HG02763 (cell line): ENCODE data around the gene SFMBT1.

Experiments used
- ATAC-seq: cut with Tn5 transposase; IDR thresholded peaks from one replicate; pipeline ENCODE4 v1.9.1; 2021; ENCODE audit warnings: mild to moderate bottlenecking, moderate library complexity; ENCODE audit not compliant: unreplicated experiment

The SFMBT1 gene

DNA sequence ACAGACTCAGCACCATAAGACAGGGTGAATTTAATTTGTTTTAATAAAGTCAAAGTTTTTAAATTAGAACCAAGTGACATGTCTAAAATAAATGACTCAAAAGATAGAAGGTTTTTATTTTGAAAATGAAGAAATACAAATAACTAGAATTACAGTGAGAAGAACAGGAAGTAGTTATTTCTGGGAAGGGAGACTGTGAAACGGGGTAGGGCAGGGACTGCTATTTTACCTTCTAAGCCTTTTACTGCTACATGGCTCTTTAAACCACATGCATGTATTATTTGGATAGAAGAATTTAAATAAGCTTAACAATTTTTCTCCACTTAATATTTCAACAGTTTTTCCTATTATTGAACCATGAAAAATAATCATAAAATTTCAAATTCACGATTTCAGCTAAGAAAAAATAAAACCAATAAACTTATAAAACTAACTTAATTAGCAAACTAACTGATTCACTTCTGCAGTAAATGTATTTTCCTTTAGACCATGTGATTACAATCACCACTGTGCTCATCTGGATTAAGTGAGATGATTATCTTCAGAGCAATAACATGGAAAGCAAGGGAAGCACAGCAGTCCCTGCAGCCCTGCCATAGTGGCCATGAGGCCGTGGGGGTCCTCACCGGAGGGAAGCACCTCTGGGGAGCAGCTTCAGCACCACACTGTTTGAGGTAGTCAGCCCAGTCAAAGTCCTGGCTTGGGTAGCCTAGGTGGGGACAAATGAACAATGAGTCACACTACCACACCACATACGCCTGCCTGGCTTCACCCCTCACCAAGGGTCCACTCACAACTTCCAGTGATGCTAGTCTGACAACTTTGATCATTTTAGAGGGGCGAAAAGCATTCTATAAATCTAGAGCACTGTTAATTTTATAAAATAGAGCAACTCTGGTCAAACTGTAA is 120.2 kb downstream of the SFMBT1 start:
- ATAC-seq = no peak

DNA sequence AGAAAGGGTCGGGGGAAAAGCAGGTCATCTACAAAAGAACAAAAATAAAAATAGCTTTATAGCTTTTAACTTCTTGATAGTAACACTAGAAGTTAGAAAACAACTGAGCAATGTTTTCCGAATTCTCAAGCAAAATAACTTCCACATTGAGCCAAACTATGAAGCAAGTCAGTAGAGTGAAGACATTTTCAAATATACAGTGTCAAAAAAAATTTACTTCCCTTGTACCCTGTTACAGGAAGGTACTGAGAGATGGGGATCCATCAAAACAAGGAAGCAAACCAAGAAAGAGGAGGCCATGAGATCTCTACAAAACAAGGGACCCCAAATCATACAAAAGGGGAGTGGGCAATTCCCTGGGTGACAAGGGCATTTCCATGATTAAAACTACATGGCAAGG is 121.9 kb downstream of the SFMBT1 start:
- ATAC-seq = no peak

DNA sequence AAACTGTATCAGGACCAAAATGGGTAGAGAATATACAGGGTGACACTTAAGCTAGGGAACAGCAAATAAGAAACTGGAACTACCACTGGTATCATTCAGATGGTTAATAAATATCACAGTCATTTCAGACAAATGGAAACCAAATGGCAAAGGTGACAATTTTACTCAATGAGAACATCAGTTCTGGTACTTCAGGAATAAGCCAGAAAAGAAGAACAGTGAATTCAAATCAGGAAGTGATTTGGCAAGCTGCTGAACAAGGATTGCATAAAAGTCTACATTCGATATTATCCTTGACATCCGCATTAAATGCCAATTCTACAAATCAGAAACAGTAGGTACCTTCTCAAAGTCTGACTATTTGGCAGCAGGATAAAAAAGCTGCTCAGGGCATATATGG is 125.0 kb downstream of the SFMBT1 start:
- no peak for ATAC-seq

DNA sequence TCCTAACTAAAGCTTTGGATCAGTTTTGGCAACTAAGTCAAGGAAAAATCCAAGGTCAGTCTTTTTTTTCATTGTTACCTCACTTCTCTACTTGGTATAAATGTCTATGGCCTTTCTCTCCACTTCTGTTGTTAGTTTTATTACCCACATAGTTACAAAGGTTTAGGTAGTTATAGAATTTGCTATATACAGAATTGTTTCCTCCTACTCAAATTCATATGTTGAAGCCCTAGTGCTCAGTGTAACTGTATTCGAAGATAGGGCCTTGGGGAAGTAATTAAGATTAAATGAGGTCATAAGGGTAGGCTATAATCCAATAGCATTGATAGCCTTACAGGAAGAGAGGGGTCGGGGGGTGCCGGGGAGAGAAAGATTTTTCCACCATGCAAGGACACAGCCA is 128.8 kb downstream of the SFMBT1 start:
- no peak for ATAC-seq

DNA sequence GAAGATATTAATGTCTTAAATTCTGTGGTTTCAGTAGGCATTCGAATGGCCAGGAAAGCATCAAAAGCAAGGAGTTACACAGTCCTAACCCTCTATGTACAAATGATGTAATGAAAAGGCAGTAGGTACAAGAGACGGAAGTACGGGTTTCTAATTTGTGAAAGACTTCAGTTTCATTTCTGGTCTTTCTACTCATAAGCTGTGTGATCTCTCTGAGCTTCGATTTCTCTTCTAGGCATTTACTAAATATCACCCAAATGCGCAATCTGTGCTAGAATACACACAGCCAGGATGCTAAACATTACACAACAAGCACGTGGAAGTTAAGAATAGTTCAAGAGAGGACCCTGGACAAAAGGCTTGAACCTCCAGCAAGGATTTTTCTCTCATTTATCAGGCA is 130.6 kb downstream of the SFMBT1 start:
- no peak for ATAC-seq

DNA sequence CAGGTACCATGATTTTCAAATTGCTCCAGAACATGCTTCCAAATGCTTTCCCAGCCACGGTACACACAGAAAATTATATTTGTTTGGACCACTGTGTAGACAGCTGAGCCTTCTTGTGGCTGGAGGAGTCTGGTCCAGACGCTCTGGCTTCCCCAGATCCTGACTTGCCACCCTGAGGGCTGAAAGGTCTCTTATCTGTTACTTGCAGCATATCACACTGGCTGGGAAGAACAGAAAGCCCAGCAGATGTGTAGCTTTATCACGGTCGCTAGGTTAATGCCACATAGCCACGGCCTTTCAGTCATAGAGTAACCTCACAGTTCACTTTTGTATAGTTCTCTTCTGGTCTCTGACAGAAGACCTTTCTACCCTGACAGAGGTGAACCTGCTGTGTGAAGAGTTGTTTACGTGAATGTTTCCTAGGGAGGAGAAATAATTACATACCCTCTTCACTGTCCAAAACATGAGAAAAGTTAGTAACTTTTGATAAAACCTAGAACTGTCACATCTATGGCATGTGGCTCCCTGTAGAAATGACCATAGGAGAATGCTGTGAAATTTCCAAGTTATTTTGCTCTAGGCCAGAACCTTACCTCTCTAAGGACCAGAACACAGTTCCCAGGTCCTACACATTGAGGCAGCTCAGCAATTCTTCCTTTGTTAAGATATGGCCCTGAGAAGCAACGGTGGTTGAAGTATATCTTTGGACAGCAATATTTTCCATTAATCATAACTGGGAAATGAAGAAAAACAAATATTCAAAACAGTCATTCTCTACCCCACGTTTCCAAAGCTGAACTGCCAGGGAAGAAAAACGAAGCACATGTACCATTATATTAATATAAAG is 132.8 kb downstream of the SFMBT1 start:
- no peak for ATAC-seq

DNA sequence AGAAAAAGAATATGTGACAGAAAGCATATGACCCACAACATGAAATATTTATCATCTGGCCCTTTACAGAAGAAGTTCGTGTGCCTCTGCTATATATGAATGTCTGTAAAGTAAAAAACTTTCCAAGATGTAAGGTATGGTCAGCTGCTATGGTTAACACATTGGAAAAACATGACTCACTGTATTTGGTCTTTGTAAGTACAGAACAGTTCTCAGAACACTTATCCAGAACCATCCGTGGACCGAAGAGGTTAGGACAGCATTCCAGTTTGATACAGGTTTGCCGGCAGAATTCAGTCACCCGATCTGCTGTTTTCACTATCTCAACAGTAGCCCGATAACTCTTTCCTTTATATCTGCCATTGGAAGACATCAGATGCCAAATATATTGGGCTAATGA is 135.1 kb downstream of the SFMBT1 start:
- ATAC-seq = no peak

DNA sequence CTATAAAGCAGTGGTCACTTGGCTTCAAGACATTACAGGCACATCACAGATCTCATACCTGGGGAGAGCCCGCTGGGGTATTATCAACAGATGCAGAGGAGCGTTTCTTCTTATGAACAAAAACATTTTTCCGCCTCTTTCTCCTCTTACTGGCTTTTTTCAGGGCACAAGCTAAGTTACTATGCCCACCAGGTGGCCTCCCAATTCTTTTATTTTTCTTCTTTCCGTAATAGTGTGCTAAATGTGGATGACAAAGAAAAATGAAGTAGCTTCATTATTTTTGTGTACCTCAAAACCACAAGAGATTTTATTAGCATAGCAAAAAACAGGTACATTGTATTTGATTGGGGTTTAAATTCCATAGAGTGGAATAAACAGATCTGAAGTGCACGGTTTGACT is 138.4 kb downstream of the SFMBT1 start:
- ATAC-seq = no peak

DNA sequence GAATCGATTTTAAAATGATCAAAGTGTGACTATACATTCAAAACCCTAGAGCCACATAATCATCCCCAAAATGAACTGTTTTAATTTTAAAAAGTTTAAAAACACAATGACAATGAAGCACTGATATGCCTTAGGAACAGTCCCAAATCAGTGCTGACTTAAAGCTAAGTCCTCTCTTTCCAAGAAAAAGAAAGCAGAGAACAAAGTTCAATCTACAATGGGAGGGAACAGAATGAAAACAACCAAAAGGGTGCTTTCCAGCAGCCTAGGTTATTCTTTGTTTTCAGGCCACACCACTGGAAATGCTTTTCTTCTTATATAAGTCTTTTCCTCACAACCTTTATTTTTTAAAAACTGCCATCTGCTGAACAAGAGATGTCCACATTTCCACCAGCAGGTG is 141.3 kb downstream of the SFMBT1 start:
- no peak for ATAC-seq

DNA sequence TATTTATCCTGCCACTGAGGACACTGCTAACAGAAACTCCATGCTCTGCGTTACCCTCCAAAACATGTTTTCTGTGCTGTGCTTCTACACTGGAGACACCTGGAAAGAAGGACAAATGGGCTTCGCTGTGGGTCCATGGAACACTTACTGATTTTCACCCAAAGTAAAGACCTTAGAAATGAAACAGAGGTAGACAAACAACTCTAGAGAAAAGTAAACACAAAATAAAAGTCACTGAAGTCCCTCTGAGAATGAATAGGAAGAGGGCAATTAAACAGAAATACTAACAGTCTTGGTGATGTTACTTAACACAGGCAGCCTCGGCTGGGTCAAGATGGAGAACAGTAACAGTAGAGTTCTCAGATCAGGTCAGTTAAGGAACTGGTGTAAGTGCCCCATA is 141.9 kb downstream of the SFMBT1 start:
- ATAC-seq = no peak

DNA sequence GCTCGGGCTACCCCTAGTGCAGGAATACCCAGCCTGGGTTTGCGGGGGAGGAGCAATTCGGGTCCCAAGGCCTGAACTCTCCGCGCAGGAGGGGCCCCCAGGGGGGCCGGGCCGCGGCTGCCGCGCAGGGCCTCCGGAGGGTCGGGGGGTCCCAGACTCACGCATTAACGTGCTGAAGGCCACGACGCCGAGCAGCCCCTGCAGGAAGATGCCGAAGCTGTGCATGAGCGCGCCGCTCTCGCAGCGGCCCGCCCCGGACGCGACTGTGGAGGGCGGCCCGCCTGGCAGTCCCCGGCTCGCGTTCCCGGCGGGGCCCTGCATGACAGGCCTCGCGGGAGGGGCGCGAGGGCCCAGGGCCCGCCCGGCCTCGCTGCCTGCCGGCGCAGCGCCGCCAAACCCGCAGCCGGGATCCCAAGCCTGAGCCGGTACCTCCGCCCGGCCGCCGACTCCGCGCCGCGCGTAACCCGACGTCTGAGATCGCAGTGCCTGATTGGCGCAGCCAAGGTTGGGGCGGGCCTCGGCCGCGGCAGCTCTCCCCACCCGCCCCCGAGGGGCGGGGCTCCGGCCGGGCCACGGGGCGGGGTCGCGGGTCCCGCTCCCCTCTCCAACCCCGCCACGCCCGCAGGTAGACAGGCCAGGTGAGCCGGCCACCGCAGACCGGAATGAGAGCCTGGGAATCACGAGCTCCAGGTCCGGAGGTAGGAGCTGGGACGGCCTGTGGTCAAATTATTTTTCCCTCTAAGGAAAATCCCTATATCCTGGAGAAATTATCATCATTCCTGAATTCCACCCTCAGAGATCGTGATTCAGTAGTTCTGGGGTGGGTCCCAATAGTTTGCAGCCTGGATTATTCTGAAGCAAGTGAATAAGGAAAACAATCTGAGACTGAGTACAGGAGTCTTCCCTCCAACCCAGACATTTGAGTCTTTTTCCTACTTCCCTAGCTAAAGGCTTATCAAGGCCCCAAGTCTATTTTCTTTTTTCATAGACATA is 148.4 kb downstream of the SFMBT1 start, which contains the start of gene STIMATE:
Gene STIMATE (minus strand): TSS at position 419 of the 993 bp plus-strand sequence. CDS start 98 bp downstream, at position 321.
- ATAC-seq = peak; percentile 91

DNA sequence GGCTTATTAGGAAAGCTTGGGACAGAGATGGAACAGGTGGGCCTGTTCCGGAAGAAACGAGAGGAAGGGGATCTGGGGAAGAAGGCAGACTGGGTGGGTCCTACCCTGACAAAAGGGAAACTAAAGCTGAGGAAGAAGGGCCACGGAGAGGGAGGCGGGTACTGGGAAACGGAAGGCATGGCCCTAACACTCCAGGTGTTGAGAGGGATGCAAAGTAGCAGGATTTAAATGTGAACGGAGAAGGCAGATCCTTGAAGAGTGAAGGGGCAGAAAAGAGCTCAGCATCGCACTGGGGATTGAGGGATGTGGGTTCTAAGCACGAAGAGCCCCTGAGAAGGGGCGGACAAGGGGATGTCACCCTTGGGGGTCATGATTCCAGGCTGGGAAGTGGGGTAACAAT is 149.3 kb downstream of the SFMBT1 start:
- ATAC-seq = no peak

DNA sequence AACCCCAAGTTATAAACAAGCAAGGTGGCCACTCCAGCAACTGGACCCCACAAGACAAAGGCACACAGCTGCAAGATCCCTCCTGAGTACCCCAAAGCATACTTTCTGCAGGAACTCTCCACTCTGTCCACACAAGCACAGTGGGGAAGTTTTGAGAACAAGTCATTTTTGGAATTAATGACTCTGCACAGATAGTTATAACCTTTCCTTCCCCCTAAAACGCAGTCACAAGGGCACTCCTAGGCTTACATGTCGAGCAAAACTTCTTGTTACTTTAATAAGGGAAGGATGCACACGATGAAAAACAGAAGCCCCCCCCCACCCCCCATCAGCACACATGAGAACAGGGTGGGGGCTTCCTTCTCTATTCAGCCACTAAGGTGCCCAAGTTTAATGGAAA is 149.7 kb downstream of the SFMBT1 start:
- no peak for ATAC-seq

DNA sequence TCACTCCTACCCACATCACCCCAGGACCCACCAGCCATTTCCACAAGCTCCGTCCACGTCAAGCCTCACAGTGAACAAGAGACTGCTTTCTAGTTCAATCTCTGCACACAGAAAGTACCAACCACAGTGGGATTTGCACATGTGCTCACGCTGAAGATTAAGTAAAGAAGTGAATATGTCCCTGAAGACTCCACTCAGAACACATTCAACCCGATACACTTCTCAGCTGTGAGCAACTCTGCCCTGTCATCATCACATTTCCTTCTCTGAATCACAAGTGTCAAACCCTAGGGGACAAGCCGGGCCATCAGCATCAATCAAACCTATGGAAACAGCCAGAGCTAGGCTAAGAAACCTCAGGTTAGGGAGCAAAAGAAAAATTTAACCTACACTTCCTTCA is 150.5 kb downstream of the SFMBT1 start:
- no peak for ATAC-seq

DNA sequence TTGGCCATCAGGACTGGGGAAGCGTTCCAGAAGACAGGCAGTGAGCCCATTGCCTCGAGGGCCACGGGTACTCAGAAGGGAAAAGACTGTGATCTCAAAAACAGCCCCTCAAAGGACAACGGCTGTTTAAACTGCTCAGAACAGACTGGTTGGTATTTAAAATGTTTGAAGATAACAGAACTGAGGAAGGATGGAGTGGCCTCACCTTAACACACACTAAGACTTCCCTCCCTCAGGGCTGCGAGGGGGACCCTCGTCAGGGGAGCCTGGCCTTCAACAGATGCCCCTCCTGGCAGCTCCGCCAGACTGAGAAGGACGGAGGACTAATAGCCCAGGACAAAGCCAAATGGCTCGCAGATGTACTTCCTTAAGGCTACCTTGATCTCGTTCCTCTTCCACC is 151.1 kb downstream of the SFMBT1 start:
- no peak for ATAC-seq

DNA sequence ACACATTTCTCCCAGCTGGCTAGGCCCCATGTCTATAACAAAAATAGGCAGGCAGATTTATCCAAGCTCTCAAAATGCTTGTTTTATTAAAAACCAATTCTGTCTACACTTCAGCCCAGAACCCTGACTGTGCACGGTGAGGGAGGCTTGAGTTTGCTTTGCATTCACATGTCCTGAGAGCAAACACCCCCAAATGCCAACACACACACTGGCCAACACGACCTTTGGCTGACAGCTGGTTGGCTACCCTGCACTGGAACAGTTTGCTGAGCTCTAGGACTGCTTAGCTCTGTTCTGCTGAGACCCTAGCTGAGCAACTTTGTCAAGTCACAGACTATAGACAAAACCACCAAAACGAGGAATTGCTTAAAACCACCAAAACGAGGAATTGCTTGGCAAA is 152.2 kb downstream of the SFMBT1 start:
- ATAC-seq = no peak

DNA sequence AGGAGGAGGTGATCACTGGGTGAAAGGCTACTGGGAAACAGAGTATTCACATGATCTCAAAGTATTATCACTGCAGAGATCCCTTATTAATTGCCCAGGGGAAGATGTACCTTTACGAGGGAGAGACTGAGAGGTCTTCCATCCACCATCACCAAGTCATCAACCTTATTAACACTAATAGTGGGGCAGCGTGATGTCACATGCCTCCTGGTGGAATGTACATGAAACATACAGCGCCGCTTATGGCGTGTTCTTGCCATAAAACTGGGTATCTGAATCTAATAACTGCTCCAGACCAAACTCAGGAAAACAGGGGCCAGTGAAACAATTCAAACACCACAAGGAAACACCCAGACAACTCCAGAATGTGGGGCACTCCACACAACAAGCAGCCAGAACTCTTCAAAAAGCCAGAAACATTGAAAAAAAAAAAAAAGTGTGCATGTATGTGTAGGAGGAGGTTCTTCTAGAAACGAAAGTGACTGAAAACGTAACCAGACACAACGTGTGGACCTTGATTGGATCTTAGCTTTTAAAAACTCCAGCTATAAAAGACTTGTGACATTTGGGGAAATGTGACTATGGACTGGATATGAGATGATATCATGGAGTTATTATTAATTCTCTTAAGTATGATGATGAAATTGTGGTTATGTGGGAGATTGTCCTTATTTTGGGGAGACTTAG is 153.1 kb downstream of the SFMBT1 start:
- ATAC-seq = no peak

DNA sequence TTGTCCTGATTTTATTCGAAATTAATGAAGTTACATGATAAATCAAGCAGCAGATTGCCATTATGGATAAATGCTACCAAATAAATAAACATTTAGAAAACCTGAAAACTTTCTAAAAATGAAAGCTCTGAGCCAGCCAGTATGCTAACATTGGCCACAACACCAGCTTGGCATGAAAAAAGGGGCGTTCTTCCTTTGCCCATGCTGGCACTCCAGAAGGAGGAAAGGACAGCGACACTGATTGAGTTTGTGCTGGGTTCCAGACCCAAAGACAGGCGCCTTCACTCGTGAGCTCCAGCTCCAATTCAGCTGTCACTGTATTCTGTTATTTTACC is 153.6 kb downstream of the SFMBT1 start:
- ATAC-seq = no peak

DNA sequence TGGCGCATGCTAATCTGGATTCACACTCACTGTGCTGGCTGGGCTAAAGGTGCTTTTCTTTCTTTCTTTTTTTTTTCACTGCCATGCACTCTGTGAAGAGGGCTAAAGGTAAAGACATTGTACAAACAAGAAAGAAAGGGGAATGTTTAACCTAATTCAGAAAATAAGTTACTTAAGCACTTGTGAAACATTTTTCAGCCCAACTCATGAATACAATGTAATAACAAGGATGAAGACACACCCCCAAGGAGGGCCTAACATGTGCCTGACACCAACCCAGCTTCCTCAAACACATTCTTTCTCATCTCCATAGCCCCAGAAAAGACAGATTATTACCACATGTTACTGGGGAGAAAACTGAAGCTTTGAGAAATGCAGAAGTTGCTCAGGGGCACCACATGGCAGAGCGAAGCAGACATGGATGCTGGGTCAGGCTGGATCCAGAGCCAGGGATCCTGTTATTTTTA is 154.2 kb downstream of the SFMBT1 start:
- no peak for ATAC-seq

DNA sequence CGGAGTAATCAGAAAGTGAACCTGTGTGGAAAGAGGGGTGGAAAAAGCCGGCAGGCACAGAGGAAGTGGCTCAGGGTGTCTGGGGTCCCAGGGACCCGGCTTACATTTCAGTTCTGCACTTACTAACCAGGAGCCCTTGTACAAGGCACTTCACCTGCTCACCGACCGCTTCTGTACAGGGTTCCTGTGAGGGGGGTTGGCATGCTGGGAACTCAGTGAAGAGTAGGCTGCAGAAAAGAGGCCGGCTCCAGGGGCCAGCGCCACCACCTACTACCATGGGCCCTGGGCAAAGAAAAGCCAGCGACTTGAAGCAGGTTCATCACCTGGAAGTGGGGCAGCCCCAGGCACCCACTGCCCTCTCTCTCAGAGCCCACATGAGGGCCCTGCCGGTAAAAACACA is 154.7 kb downstream of the SFMBT1 start:
- ATAC-seq = no peak
